Loucy (cell line): ENCODE measurements around the gene RASGRP3.

Source experiments
- H2AFZ ChIP-seq: fragments of 200-600 bp; sonication (generic); 2 replicates; pipeline ENCODE4 v1.6.0; 2016; ENCODE audit warnings: antibody characterized with exemption, mild to moderate bottlenecking, low read length, moderate library complexity
- H3F3A ChIP-seq: fragments of 200-600 bp; 2 replicates; pipeline ENCODE4 v1.6.0; 2016; ENCODE audit warnings: antibody characterized with exemption, low read depth, mild to moderate bottlenecking
- H3K27me3 ChIP-seq: fragments of 200-600 bp; sonication (generic); 2 replicates; pipeline ENCODE4 v1.6.1; 2014; ENCODE audit warnings: low read length, mild to moderate bottlenecking; ENCODE audit not compliant: insufficient read depth, poor library complexity, severe bottlenecking
- H3K36me3 ChIP-seq: fragments of 200-600 bp; sonication (generic); 2 replicates; pipeline ENCODE4 v1.6.1; 2016; ENCODE audit warnings: low read length; ENCODE audit not compliant: insufficient read depth
- H3K4me1 ChIP-seq: fragments of 200-600 bp; sonication (generic); 2 replicates; pipeline ENCODE4 v1.5.1; 2014; ENCODE audit warnings: low read length, mild to moderate bottlenecking; ENCODE audit not compliant: insufficient read depth, poor library complexity, severe bottlenecking
- H3K4me2 ChIP-seq: fragments of 200-600 bp; sonication (generic); 2 replicates; pipeline ENCODE4 v1.6.0; 2014; ENCODE audit warnings: antibody characterized with exemption, low read length, low read depth, mild to moderate bottlenecking; ENCODE audit not compliant: poor library complexity, severe bottlenecking
- H3K4me3 ChIP-seq: fragments of 200-600 bp; sonication (generic); 2 replicates; pipeline ENCODE4 v1.5.1; 2014; ENCODE audit warnings: low read length, mild to moderate bottlenecking, mixed read lengths; ENCODE audit not compliant: poor library complexity, severe bottlenecking
- H3K79me2 ChIP-seq: fragments of 200-600 bp; sonication (generic); 2 replicates; pipeline ENCODE4 v1.6.1; 2014; ENCODE audit warnings: low read length; ENCODE audit not compliant: insufficient read depth
- H3K9ac ChIP-seq: fragments of 200-600 bp; sonication (generic); 2 replicates; pipeline ENCODE4 v1.6.0; 2014; ENCODE audit warnings: mild to moderate bottlenecking, low read depth, low read length, moderate library complexity; ENCODE audit not compliant: poor library complexity, severe bottlenecking
- H3K9me2 ChIP-seq: fragments of 200-600 bp; sonication (generic); replicated peaks from 2 replicates; pipeline ENCODE4 v1.6.1; 2016; ENCODE audit warnings: low read depth, low read length, mixed read lengths
- H3K9me3 ChIP-seq: fragments of 200-600 bp; sonication (generic); 2 replicates; pipeline ENCODE4 v1.6.1; 2014; ENCODE audit warnings: mild to moderate bottlenecking, antibody characterized with exemption, low read length, low read depth; ENCODE audit not compliant: insufficient read depth
- H4K20me1 ChIP-seq: fragments of 200-600 bp; sonication (generic); 2 replicates; pipeline ENCODE4 v1.6.0; 2014; ENCODE audit warnings: antibody characterized with exemption, low read length, mild to moderate bottlenecking; ENCODE audit not compliant: insufficient read depth, poor library complexity, severe bottlenecking
- EZH2phosphoT487 ChIP-seq: fragments of 200-600 bp; IDR thresholded peaks from 2 replicates; pipeline ENCODE4 v1.6.1; 2018; ENCODE audit warnings: antibody characterized with exemption, mild to moderate bottlenecking, moderate library complexity, borderline replicate concordance
- TF ChIP-seq, protein P1 (sequence below): fragments of 200-600 bp; sonication (generic); conservative IDR thresholded peaks from 2 replicates; pipeline ENCODE4 v1.5.1; 2014; ENCODE audit warnings: mild to moderate bottlenecking, antibody characterized with exemption, low read length

The RASGRP3 gene

DNA sequence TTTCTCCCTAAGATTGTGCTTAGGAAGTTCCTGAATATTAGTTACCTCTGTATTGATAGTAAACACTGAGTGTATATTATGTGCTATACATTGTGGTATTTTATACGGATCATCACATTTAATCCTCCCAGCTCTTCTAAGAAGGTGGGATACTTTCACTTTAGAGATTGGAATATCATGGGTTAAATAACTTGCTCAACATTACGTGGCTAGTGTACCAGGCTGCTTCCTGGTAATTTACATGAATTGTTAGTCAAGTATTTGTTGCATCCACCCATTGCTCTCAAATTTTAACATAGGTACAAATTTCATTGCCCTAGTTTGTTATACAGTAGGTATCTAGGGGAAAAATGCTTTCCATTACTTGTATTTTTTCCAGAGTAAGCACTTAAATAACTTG is 101.2 kb downstream of the RASGRP3 start:
- Histone ChIP-seq H3K4me1 (peaks cover 20% of the 10 kb centered on the region), H3K4me2 (no peak overlapping the region), H3K9me2 (no peaks in the 10 kb centered on the region), H2AFZ (no peak overlapping the region), H3K36me3 (no peaks in the 10 kb centered on the region), H3K79me2 (no peaks in the 10 kb centered on the region), H3K9me3 (no peaks in the 10 kb centered on the region), H4K20me1 (no peaks in the 10 kb centered on the region), H3K4me3 (no peak overlapping the region), H3F3A (no peaks in the 10 kb centered on the region), H3K27me3 (no peaks in the 10 kb centered on the region), H3K9ac (no peak overlapping the region)
- TF ChIP-seq, protein P1, sequence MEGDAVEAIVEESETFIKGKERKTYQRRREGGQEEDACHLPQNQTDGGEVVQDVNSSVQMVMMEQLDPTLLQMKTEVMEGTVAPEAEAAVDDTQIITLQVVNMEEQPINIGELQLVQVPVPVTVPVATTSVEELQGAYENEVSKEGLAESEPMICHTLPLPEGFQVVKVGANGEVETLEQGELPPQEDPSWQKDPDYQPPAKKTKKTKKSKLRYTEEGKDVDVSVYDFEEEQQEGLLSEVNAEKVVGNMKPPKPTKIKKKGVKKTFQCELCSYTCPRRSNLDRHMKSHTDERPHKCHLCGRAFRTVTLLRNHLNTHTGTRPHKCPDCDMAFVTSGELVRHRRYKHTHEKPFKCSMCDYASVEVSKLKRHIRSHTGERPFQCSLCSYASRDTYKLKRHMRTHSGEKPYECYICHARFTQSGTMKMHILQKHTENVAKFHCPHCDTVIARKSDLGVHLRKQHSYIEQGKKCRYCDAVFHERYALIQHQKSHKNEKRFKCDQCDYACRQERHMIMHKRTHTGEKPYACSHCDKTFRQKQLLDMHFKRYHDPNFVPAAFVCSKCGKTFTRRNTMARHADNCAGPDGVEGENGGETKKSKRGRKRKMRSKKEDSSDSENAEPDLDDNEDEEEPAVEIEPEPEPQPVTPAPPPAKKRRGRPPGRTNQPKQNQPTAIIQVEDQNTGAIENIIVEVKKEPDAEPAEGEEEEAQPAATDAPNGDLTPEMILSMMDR = no peak
- TF ChIP-seq EZH2phosphoT487 = no peak

DNA sequence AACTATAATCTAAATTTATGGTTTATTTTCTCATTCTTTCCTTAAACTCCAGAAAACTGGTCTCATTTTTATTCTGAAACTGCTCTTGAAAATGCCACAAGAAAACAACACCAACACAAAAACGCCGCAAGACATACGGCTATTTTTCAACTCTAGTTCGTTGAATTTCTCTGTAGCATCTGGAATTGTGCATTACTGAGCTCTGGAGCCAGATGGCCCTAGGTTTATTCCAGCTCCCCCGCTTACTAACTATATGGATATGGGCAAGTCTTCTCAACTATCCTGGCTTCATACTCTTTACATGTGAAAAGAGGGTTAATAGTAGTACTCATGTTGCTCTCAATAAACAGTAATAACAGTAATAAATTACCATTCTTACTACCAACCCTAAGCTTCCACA is 102.8 kb downstream of the RASGRP3 start:
- Histone ChIP-seq H3K4me3 (no peak overlapping the region), H2AFZ (no peak overlapping the region), H3K79me2 (no peaks in the 10 kb centered on the region)

DNA sequence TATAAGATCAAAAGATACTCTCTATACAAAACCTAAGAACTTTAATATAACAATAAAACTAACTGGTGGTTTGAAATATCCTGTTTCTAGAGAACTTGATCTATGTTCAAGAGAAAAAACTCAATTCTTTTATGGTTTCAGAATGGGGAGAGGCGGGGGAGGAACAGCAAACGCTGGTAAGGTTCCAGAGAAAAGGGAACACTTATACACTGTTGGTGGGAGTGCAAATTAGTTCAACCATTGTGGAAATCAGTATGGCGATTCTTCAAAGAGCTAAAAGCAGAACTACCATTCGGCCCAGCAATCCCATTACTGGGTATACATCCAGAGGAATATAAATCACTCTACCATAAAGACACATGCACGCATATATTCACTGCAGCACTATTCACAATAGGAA is 105.4 kb downstream of the RASGRP3 start:
- Histone ChIP-seq H3K4me3 (peak overlapping the region; percentile 29), H3K4me1 (peaks cover 25% of the 10 kb centered on the region), H3K36me3 (peaks cover 26% of the 10 kb centered on the region; the same call in 1 of the 2 replicates), H3F3A (no peaks in the 10 kb centered on the region), H3K9ac (peak overlapping the region; percentile 8), H3K79me2 (no peaks in the 10 kb centered on the region), H3K27me3 (no peaks in the 10 kb centered on the region), H2AFZ (no peak overlapping the region), H4K20me1 (no peaks in the 10 kb centered on the region), H3K9me3 (no peaks in the 10 kb centered on the region), H3K9me2 (no peaks in the 10 kb centered on the region), H3K4me2 (peak overlapping the region; percentile 59)
- TF ChIP-seq EZH2phosphoT487 = no peak
- TF ChIP-seq, protein P1 = no peak

More for the DNA sequence above, 102.8 kb downstream of the RASGRP3 start:
- no peaks in the 10 kb centered on the region for H3K9me3 ChIP-seq
- H3K4me1 ChIP-seq = peaks cover 25% of the 10 kb centered on the region
- no peaks in the 10 kb centered on the region for H3K9me2 ChIP-seq
- no peaks in the 10 kb centered on the region for H3K27me3 ChIP-seq
- H4K20me1 ChIP-seq = no peaks in the 10 kb centered on the region
- H3K36me3 ChIP-seq = peaks cover 5% of the 10 kb centered on the region; the same call in 1 of the 2 replicates
- H3F3A ChIP-seq = no peaks in the 10 kb centered on the region
- no peak for TF ChIP-seq EZH2phosphoT487
- TF ChIP-seq, protein P1 = no peak
- H3K9ac ChIP-seq = no peak overlapping the region
- H3K4me2 ChIP-seq = no peak overlapping the region
